ENCODE measurements around the gene SCNN1B.
"Not testable (repeated sequence)": the region's sequence is repeated elsewhere in the genome, so short reads cannot be mapped to it uniquely, and the experiment has no call there.

SCNN1B gene

DNA sequence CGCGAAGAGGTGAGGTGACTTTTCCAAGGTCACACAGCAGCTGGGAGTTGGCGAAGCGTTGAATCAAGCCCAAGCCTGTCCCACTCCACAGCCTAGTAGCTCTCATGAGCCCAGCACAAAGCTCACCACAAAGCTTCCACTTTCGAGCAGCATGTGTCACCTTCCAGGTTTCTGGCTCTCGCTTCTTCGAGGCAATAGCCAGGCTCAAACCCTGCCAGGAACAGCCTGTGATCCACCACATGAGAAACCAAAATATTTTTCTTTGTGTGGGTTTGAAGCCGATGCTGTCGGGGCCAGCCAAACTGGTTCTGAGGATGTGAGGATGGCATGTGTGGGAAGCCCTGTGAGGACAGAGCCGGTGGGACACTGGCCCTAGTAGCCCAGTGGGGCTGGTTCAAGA, 82.8 kb downstream of the SCNN1B start:
- DNase-seq: no peak

DNA sequence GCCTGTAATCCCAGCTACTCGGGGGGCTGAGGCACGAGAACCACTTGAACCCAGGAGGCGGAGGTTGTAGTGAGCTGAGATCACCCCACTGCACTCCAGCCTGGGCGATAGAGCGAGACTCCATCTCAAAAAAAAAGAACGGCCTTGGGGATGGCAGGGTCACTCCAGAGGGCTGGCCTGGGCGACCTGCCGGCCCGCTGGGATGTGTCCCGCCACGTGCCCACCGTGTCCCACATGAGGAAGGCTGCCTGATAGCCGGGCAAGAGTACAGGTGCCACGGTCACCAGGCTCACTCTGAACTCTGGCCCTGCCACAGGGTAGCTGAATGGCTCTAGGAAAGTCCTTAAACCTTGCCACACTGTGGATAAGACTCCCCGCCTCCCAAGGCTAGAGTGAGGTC, 83.3 kb downstream of the SCNN1B start:
- no peak for DNase-seq

DNA sequence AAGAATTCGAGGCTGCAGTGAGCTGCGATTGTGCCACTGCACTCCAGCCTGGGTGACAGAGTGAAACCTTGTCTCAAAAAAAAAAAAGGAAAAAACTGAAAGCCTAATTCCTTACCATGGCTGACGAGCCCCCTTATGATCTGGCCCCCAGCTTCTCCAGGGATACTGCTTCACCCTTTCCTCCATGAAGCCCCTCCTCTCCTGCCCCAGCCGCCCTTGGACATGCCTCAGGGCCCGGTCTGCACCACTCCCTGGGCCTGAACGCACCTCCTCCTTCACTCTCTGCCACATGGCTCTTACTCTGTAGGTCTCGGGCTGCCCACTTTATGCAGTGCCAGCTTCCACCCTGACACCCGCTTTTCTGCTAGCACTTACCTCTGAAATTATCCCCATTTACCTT, 85.6 kb downstream of the SCNN1B start:
- DNase-seq: no peak

DNA sequence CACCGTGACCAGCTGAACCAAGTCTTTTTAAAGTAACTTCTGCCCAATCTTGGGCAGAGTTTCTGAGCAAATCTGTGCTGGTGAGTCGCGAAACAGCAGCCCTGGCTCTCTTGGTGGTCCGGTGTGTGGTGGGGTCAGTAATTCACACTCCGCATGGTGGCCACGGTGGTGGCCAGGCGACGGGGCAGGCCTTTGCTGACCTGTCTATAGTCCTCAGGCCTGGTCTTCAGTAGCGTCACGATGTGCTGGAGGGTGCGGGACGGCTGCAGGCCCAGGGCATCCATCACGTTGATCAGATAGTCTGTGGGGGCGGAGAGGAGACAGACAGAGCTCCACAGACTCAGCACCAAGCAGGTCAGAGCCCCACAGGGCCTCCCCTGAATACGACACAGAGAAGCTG, 86.7 kb downstream of the SCNN1B start:
- no peak for DNase-seq

DNA sequence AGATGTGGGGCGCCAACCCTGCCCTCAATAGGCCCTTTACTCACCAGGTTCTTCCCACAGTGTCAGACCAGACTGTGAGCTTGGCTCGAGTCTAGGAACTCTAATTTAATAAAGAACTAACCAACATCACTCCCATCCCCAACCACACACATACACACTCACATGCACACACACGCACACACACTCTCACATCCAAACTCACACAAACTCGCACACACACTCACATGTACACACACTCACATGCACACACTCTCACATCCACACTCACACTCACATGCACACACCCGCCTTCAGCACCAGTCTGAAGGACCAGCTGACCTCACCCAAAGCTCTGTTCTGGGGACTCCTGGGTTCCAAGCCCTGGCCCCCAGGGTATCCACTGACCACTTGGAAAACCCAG, 87.1 kb downstream of the SCNN1B start:
- no peak for DNase-seq

DNA sequence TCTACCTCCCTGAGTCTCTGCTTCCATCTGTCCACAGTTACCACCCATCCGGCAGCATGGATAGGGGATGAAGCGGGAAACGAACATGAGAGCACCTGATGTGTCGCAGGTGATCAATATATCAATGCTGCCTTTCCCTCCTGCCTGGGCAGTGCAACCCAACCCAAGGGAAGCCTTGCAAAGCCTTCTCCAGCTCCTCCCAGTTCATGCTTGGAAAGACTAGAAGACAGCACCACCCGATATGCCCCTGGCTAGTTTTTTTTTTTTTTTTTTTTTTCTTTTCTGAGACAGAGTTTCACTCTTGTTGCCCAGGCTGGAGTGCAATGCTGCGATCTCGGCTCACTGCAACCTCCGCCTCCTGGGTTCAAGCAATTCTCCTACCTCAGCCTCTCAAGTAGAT, 87.8 kb downstream of the SCNN1B start:
- not testable (repeated sequence) for DNase-seq

DNA sequence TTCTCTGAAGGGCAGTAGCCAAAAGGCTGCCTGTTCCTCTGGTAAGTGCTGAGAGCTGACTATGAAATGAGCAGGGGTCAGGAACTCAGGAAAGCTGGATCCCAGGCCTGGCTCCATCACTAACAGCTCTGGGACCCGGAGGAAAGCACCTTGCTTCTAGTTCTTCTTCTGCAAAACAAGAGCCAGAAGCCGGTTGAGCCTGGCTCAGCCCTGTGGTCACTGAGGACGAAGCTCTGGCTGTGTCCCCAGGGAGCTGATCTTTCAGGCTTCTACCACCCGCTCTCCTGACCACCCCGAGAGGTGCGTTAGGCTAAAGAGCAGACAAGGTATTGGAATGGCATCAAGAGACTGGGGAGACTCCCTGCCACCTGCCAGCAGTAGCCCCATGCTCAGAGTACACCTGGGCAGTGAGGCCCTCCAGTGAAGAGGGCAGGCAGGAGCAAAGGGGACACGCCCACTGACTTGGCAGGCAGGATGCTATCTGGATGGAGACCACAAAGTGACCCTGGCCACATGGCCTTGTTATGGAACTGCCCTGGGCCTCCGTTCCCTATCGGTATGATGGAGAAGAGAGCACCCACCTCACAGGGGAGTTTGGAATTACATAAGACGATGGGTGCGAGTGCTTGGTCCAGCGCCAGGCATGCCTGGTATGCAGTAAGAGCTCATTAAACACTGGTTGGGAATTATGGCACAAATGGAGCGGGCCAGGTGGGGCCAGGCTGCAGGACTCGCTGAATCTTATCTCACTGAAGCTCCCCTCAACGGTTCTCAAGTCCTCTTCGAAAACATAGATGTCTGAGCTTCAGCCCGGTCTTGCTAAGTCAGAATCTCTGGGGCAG, 89.5 kb downstream of the SCNN1B start:
- no peak for DNase-seq

DNA sequence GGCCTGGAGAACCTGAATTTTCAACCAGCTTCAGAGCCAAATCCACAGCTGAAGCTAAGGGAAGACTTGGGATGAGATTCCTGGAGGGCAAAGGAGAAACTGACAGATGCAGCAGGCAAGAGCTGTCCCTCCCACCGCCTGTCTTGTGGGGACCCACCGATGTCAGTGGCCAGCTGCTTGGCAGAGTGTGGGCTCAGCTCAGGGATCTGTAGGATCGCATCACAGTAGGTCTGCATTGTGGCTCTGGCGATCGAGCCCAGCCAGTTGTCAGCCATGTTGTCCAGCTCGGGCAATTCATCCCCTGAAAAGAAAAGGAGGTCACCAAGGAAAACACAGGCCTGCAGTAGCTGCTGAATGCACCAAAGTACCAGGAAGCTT, 90.1 kb downstream of the SCNN1B start:
- no peak for DNase-seq

DNA sequence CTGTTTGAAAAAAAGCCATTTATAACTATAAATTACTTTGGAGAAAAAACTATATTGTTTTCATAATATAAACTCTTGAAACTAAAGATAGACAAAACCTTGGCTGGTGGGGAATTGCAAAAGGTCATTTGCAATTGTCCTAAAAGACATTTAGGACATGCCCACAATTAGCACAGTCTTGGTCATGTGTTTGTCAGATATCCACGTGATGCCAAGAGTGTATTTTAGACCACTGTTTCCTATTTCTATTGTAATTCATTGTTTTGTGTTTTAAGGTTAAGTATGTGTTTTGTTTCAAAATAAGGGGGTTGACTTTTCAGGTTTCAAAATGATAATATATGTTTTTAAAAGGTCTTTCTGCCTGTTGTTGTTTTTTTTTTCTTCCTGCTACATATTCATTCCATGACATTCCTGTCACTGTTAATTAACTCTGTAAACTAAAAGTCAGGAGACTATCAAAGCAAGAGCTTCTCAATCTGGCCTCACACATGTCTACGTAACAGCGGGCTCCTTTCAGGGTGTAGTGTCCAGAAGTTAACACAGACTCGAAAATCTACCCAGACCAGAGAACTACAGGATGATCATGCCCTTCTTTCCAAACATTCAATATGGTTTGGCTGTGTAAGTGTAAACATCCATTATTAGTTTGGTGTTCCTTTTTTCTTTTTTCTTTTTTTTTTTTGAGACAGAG, 92.2 kb downstream of the SCNN1B start:
- no peak for DNase-seq

DNA sequence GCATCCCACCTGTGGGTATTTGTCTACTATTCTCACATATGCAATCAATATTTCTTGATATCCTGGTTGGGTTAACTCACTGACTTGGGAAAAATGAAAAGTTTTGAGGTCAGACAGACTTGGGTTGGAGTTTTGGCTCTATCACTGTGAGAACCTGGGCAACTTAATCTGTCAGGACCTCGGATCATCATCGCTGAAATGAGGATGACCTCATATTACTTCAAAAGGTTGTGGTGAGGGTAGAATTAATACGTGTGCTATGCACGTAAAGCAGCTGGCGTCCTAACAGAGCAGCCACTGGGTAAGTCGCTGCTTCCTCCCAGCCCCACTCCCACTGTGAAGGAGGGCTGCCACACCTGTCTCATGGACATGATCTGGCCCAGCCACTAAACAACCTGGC, 93.6 kb downstream of the SCNN1B start:
- DNase-seq: no peak

DNA sequence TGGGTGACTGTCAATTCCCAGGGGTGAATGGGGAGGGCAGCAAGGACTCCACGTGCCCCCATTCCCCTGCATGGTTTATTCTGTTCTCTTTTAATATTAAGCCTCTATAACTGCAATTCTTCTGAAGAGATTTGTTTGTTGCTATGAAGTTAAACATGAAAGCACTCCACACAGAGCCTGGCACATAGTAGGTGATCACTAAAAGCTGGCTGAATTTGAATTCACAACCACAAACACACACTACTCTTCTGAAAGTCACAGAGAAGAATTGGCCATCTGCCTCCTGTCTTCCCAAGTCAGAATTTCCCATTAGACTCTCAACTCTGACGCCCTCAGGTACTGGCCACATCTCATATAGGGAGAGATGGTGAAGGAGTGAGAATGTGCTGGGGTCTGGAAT, 95.4 kb downstream of the SCNN1B start:
- DNase-seq: no peak

DNA sequence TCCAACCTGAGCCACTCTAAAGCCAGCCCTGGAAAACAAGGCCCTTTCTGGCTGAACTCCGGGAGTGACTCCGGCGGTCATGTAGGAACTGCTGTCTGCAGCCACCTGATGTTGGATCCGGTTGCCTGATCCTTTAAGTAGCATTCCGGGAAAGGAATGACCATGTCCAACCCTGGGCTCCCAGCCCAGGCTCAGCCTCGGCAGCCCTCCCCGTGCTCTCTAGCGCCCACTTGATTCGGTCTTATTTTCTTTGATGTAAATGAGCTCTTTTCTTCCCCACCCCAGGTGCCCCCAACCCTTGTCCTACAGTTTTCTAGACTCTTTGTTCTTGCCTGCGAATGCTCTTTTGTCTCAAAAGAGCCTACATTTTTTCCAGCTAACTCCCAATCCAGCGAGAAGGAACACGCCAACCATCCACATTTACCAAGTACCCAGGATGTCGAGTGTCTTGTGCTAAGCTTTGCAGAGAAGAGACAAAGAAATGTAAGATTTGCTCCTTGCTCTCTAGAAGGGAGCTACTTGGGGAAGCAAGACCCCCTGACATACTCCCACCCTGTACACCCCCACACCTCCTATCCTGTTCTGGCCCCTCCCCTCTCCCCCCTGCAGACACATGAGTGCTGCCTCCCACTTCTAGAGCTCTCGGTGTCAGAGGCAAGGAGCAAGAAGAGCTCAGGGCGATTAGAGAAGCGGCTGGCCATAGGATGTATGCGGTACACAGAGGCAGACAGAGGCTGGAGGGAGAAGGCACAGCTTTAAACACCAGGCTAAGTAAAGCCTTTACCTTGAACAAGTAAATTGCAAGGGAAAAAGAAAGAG, 97.1 kb downstream of the SCNN1B start:
- no peak for DNase-seq

DNA sequence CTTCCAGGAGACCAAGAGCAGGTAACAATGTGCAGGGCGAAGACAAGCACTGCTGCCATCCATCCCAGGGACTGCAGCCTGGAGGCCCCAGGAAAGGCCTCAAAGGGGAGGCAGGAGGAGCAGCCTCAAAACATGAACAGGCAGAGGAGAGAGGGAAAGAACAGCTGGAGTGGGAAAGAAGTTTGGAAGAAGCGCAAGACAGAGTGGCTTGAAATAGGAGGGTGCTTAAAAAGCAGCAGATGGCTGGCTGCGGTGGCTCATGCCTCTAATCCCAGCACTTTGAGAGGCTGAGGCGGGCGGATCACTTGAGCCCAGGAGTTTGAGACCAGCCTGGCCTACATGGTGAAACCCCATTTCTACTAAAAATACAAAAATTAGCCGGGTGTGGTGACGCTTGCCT, 98.3 kb downstream of the SCNN1B start:
- not testable (repeated sequence) for DNase-seq

DNA sequence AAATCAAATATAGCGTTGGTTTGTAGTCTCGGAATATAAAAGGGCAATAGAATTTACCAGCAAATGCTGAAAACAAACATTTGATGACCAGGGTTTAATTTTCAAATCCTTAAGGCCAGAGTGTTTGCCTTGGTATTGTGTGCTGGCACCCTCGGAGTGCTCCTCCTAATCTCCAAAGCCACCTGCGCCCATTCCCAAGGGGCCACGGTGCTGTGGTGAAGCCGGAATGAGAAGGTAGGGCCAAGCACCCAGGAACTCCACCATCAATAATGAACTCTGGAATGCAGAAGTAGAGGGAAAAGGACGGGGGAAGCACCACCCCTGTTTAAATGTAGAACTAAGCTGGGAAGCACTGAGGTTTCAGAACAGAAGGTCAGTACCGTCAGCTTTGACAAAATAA, 99.0 kb downstream of the SCNN1B start:
- DNase-seq: no peak

DNA sequence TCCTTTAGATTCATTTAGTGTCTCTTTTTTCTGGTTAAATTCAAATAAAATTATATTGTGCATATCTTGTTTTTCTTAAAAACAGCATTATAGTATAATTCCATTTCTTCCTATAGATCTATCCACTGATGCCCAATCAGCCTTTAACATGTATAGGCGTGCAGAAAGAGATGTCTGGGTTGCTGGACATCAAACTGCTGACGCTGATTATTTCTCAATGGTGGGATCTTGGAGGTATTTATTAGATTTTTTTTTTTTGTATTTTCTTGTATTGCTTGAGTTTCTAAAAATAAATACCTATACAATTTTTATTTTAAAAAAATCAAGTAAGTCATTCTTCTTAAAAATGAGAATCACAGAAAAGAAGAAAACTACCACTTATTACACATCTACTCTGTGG, 100.0 kb downstream of the SCNN1B start:
- DNase-seq: no peak

DNA sequence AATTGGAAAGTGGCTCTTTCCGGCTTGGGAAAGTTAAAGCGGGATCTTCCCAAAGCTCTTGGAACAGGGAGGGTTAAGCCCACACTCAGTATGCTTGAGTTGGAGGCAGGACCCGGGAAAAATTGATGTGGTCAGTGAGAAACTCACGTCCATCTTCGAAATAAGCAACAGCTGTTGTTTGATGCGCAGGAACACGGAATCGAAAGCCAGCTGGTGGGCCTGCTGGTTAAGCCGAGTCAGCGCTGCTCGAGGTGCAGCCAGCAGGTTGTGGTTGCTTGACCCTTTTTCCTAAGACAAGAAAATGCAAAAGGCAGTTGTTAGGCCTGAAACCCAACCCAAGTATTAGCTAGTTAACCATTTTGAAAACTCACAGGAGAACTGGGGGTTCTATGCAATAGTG, 101.4 kb downstream of the SCNN1B start:
- no peak for DNase-seq

DNA sequence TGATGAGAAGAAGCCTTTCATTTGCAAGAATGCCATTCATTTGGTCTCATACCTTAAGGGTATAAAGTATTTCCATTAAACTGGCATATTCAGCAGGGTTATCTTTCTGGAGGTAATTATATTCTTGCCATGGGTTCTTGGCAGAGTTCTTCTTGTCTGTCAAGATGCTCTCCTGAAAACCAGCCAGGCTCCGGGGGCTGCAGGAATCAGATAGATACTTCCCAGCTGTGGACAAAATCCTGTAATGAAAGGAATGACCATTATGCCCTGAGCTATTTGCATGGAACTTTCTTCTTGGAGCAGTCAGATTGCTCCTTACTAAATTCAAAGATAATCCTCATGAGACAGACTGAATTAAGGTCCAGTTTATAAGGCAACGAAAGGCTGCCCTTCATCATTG, 103.9 kb downstream of the SCNN1B start:
- no peak for DNase-seq

DNA sequence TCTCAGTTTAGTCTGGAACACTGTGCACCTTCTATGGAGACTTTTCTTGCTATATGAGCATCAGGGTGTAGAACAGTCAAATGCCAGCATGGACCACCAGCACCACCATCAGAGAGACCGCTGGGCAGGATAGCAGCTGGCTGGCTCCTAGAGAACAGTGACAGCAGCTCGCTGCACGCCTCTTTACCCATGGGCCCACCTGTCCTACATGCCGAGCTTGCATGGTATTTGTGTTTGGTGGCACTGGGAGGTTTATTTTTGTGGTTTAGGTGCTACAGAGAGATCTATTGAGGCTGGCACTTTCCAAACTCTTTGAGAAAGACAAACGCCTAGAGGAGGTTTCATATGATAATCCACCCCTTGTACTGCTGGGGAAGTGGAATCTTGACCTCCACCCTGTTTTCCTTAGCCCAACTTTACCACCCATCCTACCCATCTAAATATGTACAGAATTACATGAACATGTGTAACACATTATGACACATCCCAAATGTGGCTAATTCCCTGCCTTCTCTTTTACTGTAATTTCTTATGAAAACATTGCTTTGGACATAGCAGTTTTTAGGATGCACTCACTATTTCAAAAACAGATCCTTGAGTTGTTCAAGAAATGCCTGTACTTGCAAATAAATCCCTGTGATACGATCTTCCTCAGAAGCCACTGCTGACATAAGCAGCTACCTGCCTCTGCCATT, 104.6 kb downstream of the SCNN1B start:
- DNase-seq: no peak

DNA sequence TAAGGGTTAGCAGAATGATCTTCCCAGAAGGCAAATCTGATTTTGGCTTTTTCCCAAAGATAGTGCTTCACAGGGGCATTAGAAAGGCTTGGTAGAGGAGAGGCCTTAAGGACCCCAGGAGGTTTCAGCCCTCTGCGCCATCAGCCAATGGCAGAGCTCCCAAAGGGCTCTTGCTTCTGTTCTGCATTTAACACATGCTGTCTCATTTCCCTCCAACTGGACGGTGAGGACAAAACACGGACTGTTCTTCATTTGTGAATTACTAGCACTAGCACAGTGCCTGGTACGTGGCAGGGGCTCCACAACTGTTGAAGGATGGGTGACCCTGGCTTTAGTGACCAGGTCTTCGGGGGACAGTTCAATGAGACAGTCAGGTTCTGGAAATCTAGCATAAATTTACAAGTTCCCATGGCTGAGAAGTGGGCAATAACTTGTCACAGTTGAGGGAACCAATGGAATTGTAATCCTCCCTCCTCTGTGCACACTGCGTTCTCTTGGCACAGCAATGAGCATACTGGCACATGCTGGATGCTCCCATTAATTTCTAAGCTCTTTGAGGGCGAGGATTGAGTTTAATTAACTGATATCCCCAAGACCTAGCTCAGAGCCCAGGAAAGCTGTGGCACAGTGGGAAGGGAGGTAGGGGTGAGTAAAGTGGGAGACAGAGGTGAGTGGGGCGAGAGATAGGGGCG, 105.5 kb downstream of the SCNN1B start:
- DNase-seq: no peak

DNA sequence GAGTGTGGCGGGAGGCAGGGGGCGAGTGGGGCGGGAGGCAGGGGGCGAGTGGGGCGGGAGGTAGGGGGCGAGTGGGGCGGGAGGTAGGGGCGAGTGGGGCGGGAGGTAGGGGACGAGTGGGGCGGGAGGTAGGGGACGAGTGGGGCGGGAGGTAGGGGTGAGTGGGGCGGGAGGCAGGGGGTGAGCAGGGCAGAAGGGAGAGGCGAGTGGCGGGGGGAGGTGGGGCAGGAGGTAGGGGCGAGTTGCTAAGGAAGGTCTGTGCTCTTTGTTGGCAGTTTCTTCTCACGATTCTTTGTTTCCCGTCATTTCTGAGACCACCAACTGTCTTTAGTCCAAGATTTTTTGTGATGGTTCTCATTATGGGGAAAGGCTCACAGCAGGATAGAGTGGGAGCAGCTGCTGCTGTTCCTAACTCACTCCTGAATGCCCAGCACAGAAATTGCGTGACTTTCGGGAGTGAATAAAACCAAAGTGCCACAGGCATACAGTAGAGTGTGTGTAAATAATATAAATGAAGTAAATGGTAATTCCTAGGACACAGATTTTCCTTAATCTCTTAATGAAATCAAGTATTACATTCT, 106.2 kb downstream of the SCNN1B start:
- no peak for DNase-seq

DNA sequence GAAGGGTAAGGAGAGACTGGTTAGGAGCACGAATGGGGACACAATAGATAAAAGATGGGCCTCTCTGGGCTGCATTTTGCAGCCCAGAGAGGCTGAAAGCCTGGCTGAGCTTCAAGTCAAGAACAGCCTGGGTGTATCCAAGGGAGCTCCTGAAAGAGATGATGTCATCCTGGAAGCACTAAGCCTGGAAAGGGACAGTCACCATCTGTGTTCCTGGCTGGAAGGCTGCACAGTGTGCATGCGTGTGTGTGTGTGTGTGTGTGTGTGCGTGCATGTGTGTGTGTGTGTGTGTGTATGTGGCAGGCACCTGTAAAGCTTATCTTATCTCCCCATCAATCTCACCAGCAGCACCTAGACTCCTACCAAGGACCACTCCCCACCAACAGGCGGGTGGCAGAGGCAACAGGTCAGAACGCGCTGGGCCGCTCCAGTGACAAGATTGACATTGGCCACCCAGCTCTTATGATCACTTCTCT, 106.8 kb downstream of the SCNN1B start:
- DNase-seq: no peak

DNA sequence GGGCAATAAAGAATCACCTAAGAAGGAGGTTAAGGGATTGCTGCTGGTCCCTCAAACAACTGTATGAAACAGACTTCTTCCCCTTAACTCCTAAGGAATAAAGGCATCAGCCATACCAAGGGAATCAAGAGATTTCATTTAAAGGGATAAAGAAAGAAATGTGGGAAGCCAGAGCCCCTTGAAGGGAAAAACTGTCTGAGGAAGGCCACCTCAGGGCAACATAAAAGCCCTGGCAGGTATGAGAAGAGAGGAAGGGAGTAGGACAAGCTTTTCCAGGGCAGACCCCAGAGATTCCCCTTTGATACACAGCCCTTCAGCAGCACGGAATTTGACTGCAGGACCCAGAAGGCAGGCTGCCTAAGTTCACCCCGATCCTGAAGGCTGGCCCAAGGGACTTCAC, 107.4 kb downstream of the SCNN1B start:
- DNase-seq: no peak
